Fibroblast of villous mesenchyme (primary cell): ENCODE results near the gene NLRC3. TPM values are rescaled to one million over a fixed set of nuclear protein-coding genes. Genes with fewer than 3 reads are reported as not detected.

Source experiments
- DNase-seq: peaks from one replicate; pipeline ENCODE4 v3.0.0-alpha.2; 2010; ENCODE audit warnings: low read depth
- H3K4me3 ChIP-seq: 2 replicates; pipeline ENCODE4 v1.5.1; 2011; ENCODE audit warnings: low read depth, mild to moderate bottlenecking, low read length
- total RNA-seq: library from RNA; depleted of rRNA; stranded (reverse); fragments of >200 nt; gene quantifications from 2 replicates; pipeline ENCODE4 v1.2.3, GENCODE V29; 2012
- TF ChIP-seq, protein P1 (sequence below): IDR thresholded peaks from 2 replicates; pipeline ENCODE4 v1.5.1; 2012; ENCODE audit warnings: low read depth, mild to moderate bottlenecking, low read length; ENCODE audit not compliant: insufficient read depth

Gene NLRC3
- total RNA-seq, 1 donor: not detected

DNA sequence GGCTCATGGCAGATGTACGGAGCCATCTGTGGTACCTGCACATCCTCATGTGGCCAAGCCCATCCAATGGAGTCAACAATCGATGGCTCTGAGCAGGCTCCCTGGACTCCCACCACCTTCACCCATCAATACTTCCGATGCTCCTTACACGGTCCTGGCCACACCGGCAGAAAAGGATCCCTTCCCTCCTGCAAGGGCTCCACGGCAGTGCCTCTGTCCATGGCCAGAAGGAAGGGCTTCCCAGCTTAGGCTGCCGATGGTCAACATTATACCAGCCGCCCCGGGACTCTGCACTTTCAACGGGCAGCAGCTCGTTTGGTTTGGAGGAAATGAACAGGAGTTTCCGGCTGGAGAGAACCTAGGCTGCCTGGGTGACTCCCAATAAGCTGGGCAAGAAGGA lies 21.0 kb upstream of the NLRC3 start:
- DNase-seq: no peak
- TF ChIP-seq, protein P1, sequence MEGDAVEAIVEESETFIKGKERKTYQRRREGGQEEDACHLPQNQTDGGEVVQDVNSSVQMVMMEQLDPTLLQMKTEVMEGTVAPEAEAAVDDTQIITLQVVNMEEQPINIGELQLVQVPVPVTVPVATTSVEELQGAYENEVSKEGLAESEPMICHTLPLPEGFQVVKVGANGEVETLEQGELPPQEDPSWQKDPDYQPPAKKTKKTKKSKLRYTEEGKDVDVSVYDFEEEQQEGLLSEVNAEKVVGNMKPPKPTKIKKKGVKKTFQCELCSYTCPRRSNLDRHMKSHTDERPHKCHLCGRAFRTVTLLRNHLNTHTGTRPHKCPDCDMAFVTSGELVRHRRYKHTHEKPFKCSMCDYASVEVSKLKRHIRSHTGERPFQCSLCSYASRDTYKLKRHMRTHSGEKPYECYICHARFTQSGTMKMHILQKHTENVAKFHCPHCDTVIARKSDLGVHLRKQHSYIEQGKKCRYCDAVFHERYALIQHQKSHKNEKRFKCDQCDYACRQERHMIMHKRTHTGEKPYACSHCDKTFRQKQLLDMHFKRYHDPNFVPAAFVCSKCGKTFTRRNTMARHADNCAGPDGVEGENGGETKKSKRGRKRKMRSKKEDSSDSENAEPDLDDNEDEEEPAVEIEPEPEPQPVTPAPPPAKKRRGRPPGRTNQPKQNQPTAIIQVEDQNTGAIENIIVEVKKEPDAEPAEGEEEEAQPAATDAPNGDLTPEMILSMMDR: no peak
- no peak overlapping the region for H3K4me3 ChIP-seq

DNA sequence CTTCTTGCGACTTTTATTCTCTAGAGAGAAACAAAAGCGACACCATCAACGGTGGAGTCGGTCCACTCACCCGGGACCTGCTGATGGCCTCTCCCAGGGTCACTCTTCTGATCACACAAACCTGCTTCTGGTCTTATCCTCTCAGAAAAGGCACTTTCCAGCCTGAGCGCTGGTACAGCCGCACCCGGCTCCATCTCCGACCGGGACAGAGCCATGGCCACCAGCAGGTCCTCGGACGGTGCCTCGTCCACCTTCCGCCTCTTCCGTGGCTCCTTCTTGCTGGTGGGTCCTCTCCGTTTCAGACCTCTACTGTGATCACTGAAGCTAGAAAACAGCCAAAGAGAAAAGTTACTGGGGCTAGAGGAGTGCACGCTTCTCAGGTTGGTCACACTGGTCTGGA lies 20.5 kb upstream of the NLRC3 start:
- no peak for DNase-seq
- TF ChIP-seq, protein P1: no peak
- H3K4me3 ChIP-seq: no peak overlapping the region

DNA sequence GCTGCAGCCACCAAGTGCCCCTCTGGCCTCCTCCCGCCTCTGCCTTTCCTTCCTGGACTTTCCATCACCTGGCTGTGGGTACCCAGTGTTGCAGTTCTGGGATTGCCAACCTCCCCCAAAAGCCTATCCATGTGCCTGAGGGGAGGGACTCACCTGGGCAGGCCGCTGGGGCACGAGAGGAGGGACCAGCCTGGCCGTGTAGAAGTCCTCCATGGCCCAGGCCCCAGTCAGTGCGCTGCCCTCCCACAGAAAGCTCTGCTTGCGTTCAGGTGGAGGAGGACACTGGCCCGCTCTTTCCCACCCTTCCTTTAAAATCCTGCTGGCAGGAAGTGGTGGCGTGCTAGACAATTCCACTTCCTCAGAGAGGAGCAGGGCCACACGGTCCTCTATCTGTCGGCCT lies 20.0 kb upstream of the NLRC3 start:
- TF ChIP-seq, protein P1: no peak
- no peak for DNase-seq
- H3K4me3 ChIP-seq: no peak overlapping the region

DNA sequence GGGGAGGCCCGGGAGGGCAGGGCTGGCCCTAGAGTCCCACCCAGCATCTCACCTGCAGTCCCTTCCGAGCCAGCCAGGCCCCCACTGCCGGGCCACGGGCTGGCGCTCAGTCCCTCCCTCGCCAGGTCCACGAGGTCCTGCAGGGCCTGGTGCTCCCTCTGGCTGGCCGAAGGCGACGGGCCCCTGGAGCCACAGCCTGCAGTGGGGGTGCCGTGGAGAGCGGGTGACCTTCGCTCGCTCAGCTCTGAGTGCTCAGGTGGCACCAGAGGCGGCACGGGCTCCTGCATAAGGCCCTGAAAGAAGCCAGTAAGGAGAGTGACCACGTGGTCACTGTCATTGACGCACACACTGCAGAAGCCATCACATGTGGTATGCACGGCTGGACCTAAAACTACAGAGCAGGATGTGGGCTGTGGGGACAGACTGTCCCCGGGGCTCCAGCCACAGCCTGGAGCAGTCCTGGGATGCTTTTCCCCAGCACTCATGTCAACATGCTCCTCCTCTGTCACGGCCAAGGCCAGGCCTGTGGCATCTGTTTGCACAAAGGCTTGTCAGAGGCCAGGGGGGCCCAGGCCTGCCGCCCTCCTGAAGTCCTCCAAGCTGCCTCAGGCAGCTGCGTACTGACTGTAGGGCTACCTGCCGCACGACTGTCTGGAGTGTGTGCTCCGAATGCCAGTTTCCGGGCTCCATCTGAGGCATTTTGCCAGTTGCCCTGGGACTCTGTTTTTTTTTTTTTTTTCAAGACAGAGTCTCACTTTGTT lies 19.1 kb upstream of the NLRC3 start:
- TF ChIP-seq, protein P1: no peak
- H3K4me3 ChIP-seq: no peak overlapping the region
- DNase-seq: no peak

DNA sequence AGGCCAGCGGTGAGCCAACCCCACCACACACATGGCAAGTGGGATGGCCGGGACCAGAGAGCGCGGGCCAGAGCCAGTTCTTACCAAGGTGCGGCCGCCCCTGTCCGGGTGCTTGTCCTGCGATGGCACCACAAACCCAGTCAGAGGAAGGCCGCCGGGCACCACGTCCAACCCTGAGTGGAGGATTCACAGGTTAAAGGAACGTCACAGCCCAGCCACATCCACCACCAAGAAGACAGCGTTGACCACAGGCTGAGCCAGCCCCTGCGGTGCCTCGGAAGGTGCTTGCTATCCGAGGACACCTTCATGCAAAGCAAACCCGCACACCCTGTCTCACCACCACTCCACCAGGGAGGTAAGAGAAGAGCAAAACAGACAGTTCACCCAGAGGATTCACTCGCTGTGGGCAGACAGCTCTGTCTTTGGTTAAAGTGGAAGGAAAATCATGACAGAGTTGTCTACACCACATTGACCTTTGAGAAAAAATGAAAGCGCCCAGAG lies 18.4 kb upstream of the NLRC3 start:
- TF ChIP-seq, protein P1: no peak
- DNase-seq: no peak
- H3K4me3 ChIP-seq: no peak overlapping the region

DNA sequence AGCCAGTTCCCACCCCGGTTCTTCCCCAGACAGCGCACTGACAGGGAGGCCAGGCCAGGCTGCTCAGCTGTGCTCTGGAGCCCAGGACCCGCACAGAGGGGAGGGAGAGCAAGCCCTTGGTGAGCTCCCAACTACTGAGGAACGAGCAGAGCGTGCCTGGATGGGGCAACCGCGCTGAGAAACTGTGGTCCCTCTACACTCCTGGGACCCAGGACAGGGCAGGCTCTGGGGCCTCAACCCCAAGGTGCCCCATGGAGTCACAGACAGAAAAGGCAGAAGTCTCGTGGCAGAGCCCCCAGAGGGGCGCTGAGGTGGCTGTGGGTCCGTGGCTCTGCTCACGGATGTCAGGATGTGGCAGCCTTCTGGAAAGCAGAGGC lies 17.9 kb upstream of the NLRC3 start:
- H3K4me3 ChIP-seq: no peak overlapping the region
- TF ChIP-seq, protein P1: no peak
- DNase-seq: no peak
